Activated naive CD4-positive, alpha-beta T cell treated with anti-CD3 and anti-CD28 coated beads, Interleukin-2, amount 50 U/mL, for 16 hours (primary cell): ENCODE results near the gene ZSWIM5.
"Not testable (repeated sequence)": the region's sequence is repeated elsewhere in the genome, so short reads cannot be mapped to it uniquely, and the experiment has no call there.

Source experiments
- DNase-seq: peaks from one replicate; pipeline ENCODE4 v3.0.0-alpha.2; 2020

ZSWIM5 gene

GRCh38 chr1:45016090-45016697 is 190.2 kb downstream of the ZSWIM5 start:
- no peak for DNase-seq

- DNase-seq: no peak
These were observed 190.7 kb downstream of the ZSWIM5 start for GRCh38 chr1:45015683-45016082.

- DNase-seq: peak; percentile 81
These were observed 191.9 kb downstream of the ZSWIM5 start for GRCh38 chr1:45014321-45015028.

- DNase-seq: no peak
These were observed 192.7 kb downstream of the ZSWIM5 start for GRCh38 chr1:45013551-45014209.

- DNase-seq: peak; percentile 43
These were observed 193.6 kb downstream of the ZSWIM5 start for GRCh38 chr1:45012639-45013278.

- DNase-seq: peak; percentile 92
These were observed 194.4 kb downstream of the ZSWIM5 start, which contains the start of gene UROD for GRCh38 chr1:45011837-45012638. Gene UROD (plus strand): TSS chr1:45012254. CDS start chr1:45012266, 12 bp downstream.

- peak; percentile 69 for DNase-seq
These were observed 195.3 kb downstream of the ZSWIM5 start, which contains the start of gene HECTD3 for GRCh38 chr1:45010855-45011811. Gene HECTD3 (minus strand): TSS chr1:45011324. CDS start chr1:45011257, 67 bp downstream.

GRCh38 chr1:45009956-45010854 is 196.2 kb downstream of the ZSWIM5 start:
- DNase-seq: peak; percentile 44

- no peak for DNase-seq
These were observed 197.0 kb downstream of the ZSWIM5 start for GRCh38 chr1:45009296-45009865.

GRCh38 chr1:45008516-45008915 is 197.9 kb downstream of the ZSWIM5 start:
- no peak for DNase-seq

- DNase-seq: no peak
These were observed 198.3 kb downstream of the ZSWIM5 start for GRCh38 chr1:45008076-45008475.

GRCh38 chr1:45007311-45007710 is 199.1 kb downstream of the ZSWIM5 start:
- no peak for DNase-seq

- DNase-seq: no peak
These were observed 200.6 kb downstream of the ZSWIM5 start for GRCh38 chr1:45005761-45006160.

- no peak for DNase-seq
These were observed 202.0 kb downstream of the ZSWIM5 start for GRCh38 chr1:45004281-45004920.

GRCh38 chr1:45003741-45004140 is 202.7 kb downstream of the ZSWIM5 start:
- DNase-seq: no peak

GRCh38 chr1:45002650-45003645 is 203.5 kb downstream of the ZSWIM5 start:
- DNase-seq: no peak

GRCh38 chr1:45001576-45001975 is 204.8 kb downstream of the ZSWIM5 start:
- DNase-seq: not testable (repeated sequence)

- DNase-seq: no peak
These were observed 205.4 kb downstream of the ZSWIM5 start for GRCh38 chr1:45001011-45001481.
